Transverse colon (tissue), 3 donors: ENCODE measurements around the gene HDAC4.

Experiments
- CTCF ChIP-seq, 5 experiments: fragments of 200-600 bp in 3 of 5; fragments of 450-650 bp in 2 of 5; sonication (generic) in 3 of 5; IDR thresholded peaks; 1 replicate in 2 of 5; 2 replicates in 3 of 5; pipeline ENCODE4 v1.5.1; 2016 to 2017; ENCODE audit warnings: antibody characterized with exemption in 5 of 5, inconsistent platforms in 3 of 5, mild to moderate bottlenecking in 2 of 5, moderate library complexity in 1 of 5
- EP300 ChIP-seq: sonication (generic); formaldehyde crosslinking; IDR thresholded peaks from one replicate; pipeline ENCODE4 v1.6.1; 2017; ENCODE audit warnings: antibody characterized with exemption, low read depth

GRCh38 chr2:239290618-239291474 is 110.0 kb downstream of the HDAC4 start:
- no peak for TF ChIP-seq CTCF (IDR thresholded peaks at IDR 0.05)
- TF ChIP-seq EP300 = no peak
